H1 (cell line): ENCODE data around the gene PPP1R9A. TPM values are rescaled to one million over a fixed set of nuclear protein-coding genes. Genes with fewer than 3 reads are reported as not detected.

Source experiments
- CTCF ChIA-PET: fragments of 300-600 bp; sonication (Branson Sonifier 250); formaldehyde crosslinking; loops from one replicate; lab custom pipeline; 2021; ENCODE audit not compliant: partially characterized antibody; lab: Charles Lee
- POLR2A ChIA-PET: fragments of 300-600 bp; sonication (Branson Sonifier 250); formaldehyde crosslinking; loops from one replicate; lab custom pipeline; 2021; ENCODE audit warnings: inconsistent platforms; ENCODE audit not compliant: partially characterized antibody; lab: Charles Lee
- DNase-seq, 2 experiments: peaks; one replicate each; pipeline versions ENCODE4 v3.0.0 to v3.0.0-alpha.2; 2010 to 2022; ENCODE audit warnings: low spot score in 2 of 2, low read depth in 1 of 2, mixed read lengths in 1 of 2
- FAIRE-seq: peaks from 2 replicates; lab custom pipeline; 2011; peaks lifted over from hg19 to GRCh38; lab: Jason Lieb, UNC
- H2AFZ ChIP-seq: 2 replicates; pipeline ENCODE4 v1.8.1; 2012; ENCODE audit warnings: low read length, inconsistent platforms
- H2AK5ac ChIP-seq: 2 replicates; pipeline ENCODE4 v1.6.1; 2013; ENCODE audit warnings: low read depth, low read length
- H2BK120ac ChIP-seq: replicated peaks from 2 replicates; pipeline ENCODE3; 2013; ENCODE audit warnings: low read depth, low read length, inconsistent platforms
- H2BK12ac ChIP-seq: 2 replicates; pipeline ENCODE4 v1.6.1; 2013; ENCODE audit warnings: low read depth, low read length
- H2BK15ac ChIP-seq: 2 replicates; pipeline ENCODE4 v1.6.1; 2013; ENCODE audit warnings: low read length
- H2BK20ac ChIP-seq: 2 replicates; pipeline ENCODE4 v1.6.1; 2013; ENCODE audit warnings: low read length
- H2BK5ac ChIP-seq: 2 replicates; pipeline ENCODE4 v1.6.1; 2013; ENCODE audit warnings: low read depth, low read length
- H3K14ac ChIP-seq: 2 replicates; pipeline ENCODE4 v1.6.1; 2013; ENCODE audit warnings: inconsistent platforms; ENCODE audit not compliant: insufficient read length
- H3K18ac ChIP-seq: 2 replicates; pipeline ENCODE4 v1.6.1; 2013; ENCODE audit warnings: low read length; ENCODE audit errors: extremely low read depth
- H3K23ac ChIP-seq: 2 replicates; pipeline ENCODE4 v1.6.1; 2013; ENCODE audit warnings: inconsistent platforms; ENCODE audit not compliant: insufficient read length
- H3K23me2 ChIP-seq: 2 replicates; pipeline ENCODE4 v1.6.1; 2013; ENCODE audit warnings: low read depth, low read length
- H3K27ac ChIP-seq: 2 replicates; pipeline ENCODE4 v1.6.1; 2011; ENCODE audit warnings: low read depth, low read length, inconsistent platforms
- H3K27me3 ChIP-seq, 4 experiments: replicated peaks in 1 of 4; 1 replicate in 1 of 4; 2 replicates in 3 of 4; pipeline versions ENCODE4 v1.6.1 to v1.8.1; 2011 to 2013; ENCODE audit warnings: low read length in 3 of 4, mild to moderate bottlenecking in 3 of 4, inconsistent platforms in 2 of 4, mixed read lengths in 2 of 4, moderate library complexity in 1 of 4; ENCODE audit not compliant: control insufficient read depth in 3 of 4, insufficient read depth in 3 of 4; ENCODE audit errors: extremely low read depth in 1 of 4
- H3K36me3 ChIP-seq, 4 experiments: 2 replicates each; pipeline versions ENCODE4 v1.6.1 to v1.8.1; 2011 to 2013; ENCODE audit warnings: mild to moderate bottlenecking in 4 of 4, low read length in 3 of 4, moderate library complexity in 2 of 4, control low read depth in 1 of 4, inconsistent platforms in 1 of 4; ENCODE audit not compliant: insufficient read depth in 4 of 4, control insufficient read depth in 2 of 4
- H3K4ac ChIP-seq: replicated peaks from 2 replicates; pipeline ENCODE3; 2013; ENCODE audit warnings: low read length, low read depth, mixed read lengths, inconsistent platforms; ENCODE audit not compliant: insufficient read length
- H3K4me1 ChIP-seq, 4 experiments: replicated peaks in 1 of 4; 1 replicate in 1 of 4; 2 replicates in 3 of 4; pipeline versions ENCODE4 v1.6.1 to v1.8.1; 2011 to 2013; ENCODE audit warnings: low read length in 3 of 4, inconsistent platforms in 2 of 4, mixed read lengths in 1 of 4; ENCODE audit not compliant: insufficient read depth in 4 of 4, control insufficient read depth in 3 of 4
- H3K4me2 ChIP-seq, 2 experiments: 2 replicates each; pipeline versions ENCODE4 v1.6.1 to v1.8.1; 2011 to 2013; ENCODE audit warnings: low read depth in 2 of 2, low read length in 2 of 2, control low read depth in 1 of 2, inconsistent platforms in 1 of 2, mild to moderate bottlenecking in 1 of 2; ENCODE audit not compliant: insufficient read depth in 1 of 2
- H3K4me3 ChIP-seq, 4 experiments: fragments of 200-600, 300-600 bp in 1 of 4; sonication (generic), shearing (Covaris generic), sonication (Bioruptor Twin) in 1 of 4; 2 replicates each; pipeline versions ENCODE4 v1.5.1 to v1.8.1; 2011 to 2016; ENCODE audit warnings: low read length in 4 of 4, low read depth in 3 of 4, control low read depth in 2 of 4, inconsistent platforms in 2 of 4, mild to moderate bottlenecking in 2 of 4, mixed read lengths in 1 of 4, moderate library complexity in 1 of 4; ENCODE audit not compliant: insufficient read depth in 2 of 4; ENCODE audit errors: extremely low read depth in 1 of 4
- H3K56ac ChIP-seq: replicated peaks from 2 replicates; pipeline ENCODE3; 2013; ENCODE audit warnings: low read depth, mild to moderate bottlenecking, mixed read lengths, low read length, inconsistent platforms; ENCODE audit not compliant: insufficient read length
- H3K79me1 ChIP-seq: 2 replicates; pipeline ENCODE4 v1.6.1; 2013; ENCODE audit warnings: low read depth, low read length, control low read depth
- H3K79me2 ChIP-seq, 2 experiments: 2 replicates each; pipeline versions ENCODE4 v1.6.1 to v1.8.1; 2012 to 2013; ENCODE audit warnings: low read length in 2 of 2, mild to moderate bottlenecking in 2 of 2, inconsistent platforms in 1 of 2; ENCODE audit not compliant: insufficient read depth in 2 of 2, control insufficient read depth in 1 of 2
- H3K9ac ChIP-seq, 4 experiments: replicated peaks in 1 of 4; 1 replicate in 1 of 4; 2 replicates in 3 of 4; pipeline versions ENCODE4 v1.6.1 to v1.8.1; 2011 to 2013; ENCODE audit warnings: low read depth in 3 of 4, low read length in 3 of 4, control low read depth in 2 of 4, mild to moderate bottlenecking in 2 of 4, moderate library complexity in 2 of 4, inconsistent platforms in 1 of 4; ENCODE audit errors: extremely low read depth in 1 of 4
- H3K9me3 ChIP-seq, 2 experiments: 2 replicates each; pipeline versions ENCODE4 v1.6.1 to v1.8.1; 2012 to 2013; ENCODE audit warnings: mild to moderate bottlenecking in 2 of 2, moderate library complexity in 2 of 2, control low read depth in 1 of 2, inconsistent platforms in 1 of 2, low read depth in 1 of 2, low read length in 1 of 2, mixed read lengths in 1 of 2; ENCODE audit not compliant: insufficient read depth in 2 of 2
- H4K20me1 ChIP-seq, 2 experiments: replicated peaks in 1 of 2; 2 replicates each; pipeline versions ENCODE3 to v1.8.1; 2011 to 2013; ENCODE audit warnings: inconsistent platforms in 2 of 2, low read length in 2 of 2, mild to moderate bottlenecking in 1 of 2; ENCODE audit not compliant: insufficient read depth in 2 of 2, control insufficient read depth in 1 of 2
- H4K5ac ChIP-seq: 2 replicates; pipeline ENCODE4 v1.6.1; 2013; ENCODE audit warnings: low read length, low read depth, mixed read lengths, inconsistent platforms; ENCODE audit not compliant: insufficient read length
- H4K8ac ChIP-seq: 2 replicates; pipeline ENCODE4 v1.8.0; 2013; ENCODE audit warnings: mild to moderate bottlenecking, moderate library complexity, low read length, inconsistent platforms; ENCODE audit not compliant: insufficient read depth; ENCODE audit errors: extremely low read depth
- H4K91ac ChIP-seq: replicated peaks from 2 replicates; pipeline ENCODE3; 2013; ENCODE audit warnings: low read length, mixed read lengths, inconsistent platforms; ENCODE audit not compliant: insufficient read length
- JUND ChIP-seq: IDR thresholded peaks from 2 replicates; pipeline ENCODE4 v1.6.1; 2011; ENCODE audit warnings: mild to moderate bottlenecking, improper control_type of control experiment, low read length
- MAFK ChIP-seq: IDR thresholded peaks from 2 replicates; pipeline ENCODE4 v1.6.1; 2012; ENCODE audit warnings: low read depth, mild to moderate bottlenecking, improper control_type of control experiment, low read length
- NRF1 ChIP-seq: IDR thresholded peaks from 2 replicates; pipeline ENCODE4 v1.6.1; 2011; ENCODE audit warnings: mild to moderate bottlenecking, low read depth, low read length, improper control_type of control experiment
- RNF2 ChIP-seq: fragments of 200-900, 300-1000 bp; sonication (generic); IDR thresholded peaks from 2 replicates; pipeline ENCODE4 v1.7.1; 2016; ENCODE audit warnings: borderline replicate concordance, low read depth, mild to moderate bottlenecking, antibody characterized with exemption, low read length; ENCODE audit not compliant: poor library complexity, severe bottlenecking; ENCODE audit errors: missing control alignments
- SP1 ChIP-seq: IDR thresholded peaks from 2 replicates; pipeline ENCODE4 v1.6.1; 2011; ENCODE audit warnings: low read depth, low read length
- WGBS, 2 experiments: shearing (Covaris generic) in 1 of 2; methylation state at CpG; one replicate each; pipeline versions ENCODE4 v1.1.6 to v1.1.7; 2013 to 2015; ENCODE audit warnings: low lambda C conversion rate in 2 of 2, mixed read lengths in 2 of 2, inconsistent platforms in 1 of 2, low coverage in 1 of 2, missing lambda C conversion rate in 1 of 2; ENCODE audit not compliant: insufficient replicate concordance in 2 of 2, insufficient coverage in 1 of 2, insufficient read length in 1 of 2; ENCODE audit errors: extremely low coverage in 1 of 2, missing lambda C conversion rate in 1 of 2; 5-methylcytosine and 5-hydroxymethylcytosine counted together
- polyA plus RNA-seq, 7 experiments: library from polyadenylated mRNA; depleted of rRNA in 3 of 7; stranded (reverse) in 5 of 7; unstranded in 2 of 7; fragments of >200 nt in 5 of 7; fragments of 200-250 nt in 2 of 7; gene quantifications; 1 replicate in 5 of 7; 2 replicates in 1 of 7; 4 replicates in 1 of 7; pipeline versions ENCODE4 v1.2.1 to v1.2.3, GENCODE V29; 2011 to 2013; ENCODE audit warnings: missing spikeins in 2 of 7, mixed read lengths in 2 of 7
- total RNA-seq: library from RNA; stranded (reverse); fragmentation: NEBNext Ultra II Directional; extraction: Animal tissue kit (Norgen Biotek cat#: 25700); gene quantifications from 2 replicates; pipeline ENCODE4 v1.2.1, GENCODE V29; 2021
- TF ChIP-seq, protein P1 (sequence below), 3 experiments: IDR thresholded peaks; 1 replicate in 2 of 3; 2 replicates in 1 of 3; pipeline versions ENCODE4 v1.5.1 to v1.6.1; 2011; ENCODE audit warnings: low read length in 3 of 3, mild to moderate bottlenecking in 3 of 3, inconsistent platforms in 2 of 3, low read depth in 1 of 3, moderate library complexity in 1 of 3; ENCODE audit not compliant: insufficient read depth in 1 of 3; ENCODE audit errors: control extremely low read depth in 1 of 3

Gene PPP1R9A
- total and polyA plus RNA-seq, 2 of the 8 experiments (the other 6 are each of a cell fraction or from before 2014, with no cell fraction given), result 3.0 to 20.3 TPM

DNA sequence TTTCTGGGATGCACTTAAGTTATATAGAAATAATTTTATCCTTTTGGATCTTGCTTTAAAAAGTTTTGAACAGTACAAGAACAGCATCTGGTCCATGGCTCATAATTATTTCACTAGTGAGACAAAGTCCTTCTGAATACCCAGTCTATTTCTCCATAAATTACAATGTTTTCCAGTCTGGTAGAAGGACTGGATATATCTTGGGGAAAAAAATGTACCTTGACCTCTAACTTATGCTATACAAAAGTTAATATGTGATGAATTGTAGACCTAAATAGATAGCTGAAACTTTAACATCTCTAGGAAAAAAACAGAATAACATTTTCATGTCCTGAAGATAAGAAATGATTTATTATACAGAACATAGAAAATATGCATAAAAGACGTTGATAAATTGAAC is 88.5 kb downstream of the PPP1R9A start:
- H3K4me3 ChIP-seq, result no peak overlapping the region
- no peak overlapping the region for H2BK5ac ChIP-seq
- TF ChIP-seq SP1, result no peak
- TF ChIP-seq MAFK, result no peak
- TF ChIP-seq, protein P1, sequence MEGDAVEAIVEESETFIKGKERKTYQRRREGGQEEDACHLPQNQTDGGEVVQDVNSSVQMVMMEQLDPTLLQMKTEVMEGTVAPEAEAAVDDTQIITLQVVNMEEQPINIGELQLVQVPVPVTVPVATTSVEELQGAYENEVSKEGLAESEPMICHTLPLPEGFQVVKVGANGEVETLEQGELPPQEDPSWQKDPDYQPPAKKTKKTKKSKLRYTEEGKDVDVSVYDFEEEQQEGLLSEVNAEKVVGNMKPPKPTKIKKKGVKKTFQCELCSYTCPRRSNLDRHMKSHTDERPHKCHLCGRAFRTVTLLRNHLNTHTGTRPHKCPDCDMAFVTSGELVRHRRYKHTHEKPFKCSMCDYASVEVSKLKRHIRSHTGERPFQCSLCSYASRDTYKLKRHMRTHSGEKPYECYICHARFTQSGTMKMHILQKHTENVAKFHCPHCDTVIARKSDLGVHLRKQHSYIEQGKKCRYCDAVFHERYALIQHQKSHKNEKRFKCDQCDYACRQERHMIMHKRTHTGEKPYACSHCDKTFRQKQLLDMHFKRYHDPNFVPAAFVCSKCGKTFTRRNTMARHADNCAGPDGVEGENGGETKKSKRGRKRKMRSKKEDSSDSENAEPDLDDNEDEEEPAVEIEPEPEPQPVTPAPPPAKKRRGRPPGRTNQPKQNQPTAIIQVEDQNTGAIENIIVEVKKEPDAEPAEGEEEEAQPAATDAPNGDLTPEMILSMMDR (IDR thresholded peaks at IDR 0.05; ENCODE audit: control extremely low read depth in 1 of 3, insufficient read depth in 1 of 3, low read depth in 1 of 3, low read length in 3 of 3), result no peak
- TF ChIP-seq RNF2, result no peak
- TF ChIP-seq NRF1, result no peak
- TF ChIP-seq JUND, result no peak
- no peak overlapping the region for H4K91ac ChIP-seq
- no peak overlapping the region for H3K4me2 ChIP-seq
- no peak overlapping the region for H3K27ac ChIP-seq
- no peak overlapping the region for H2BK20ac ChIP-seq
- H3K4me1 ChIP-seq, result peaks cover 0 to 4% (median 0%) of the 10 kb centered on the region in 4 experiments; a peak in 1 of 7 replicates
- H3K79me1 ChIP-seq, result no peaks in the 10 kb centered on the region
- 88% methylated on average over 1 of the region's 1 CpG; no CpG with 5 or more reads in 1 of the 2 experiments for WGBS, 2 experiments
- H2BK120ac ChIP-seq, result no peak overlapping the region
- no peak overlapping the region for H3K14ac ChIP-seq
- no peak overlapping the region for H3K23ac ChIP-seq
- no peak overlapping the region for H2BK15ac ChIP-seq
- H2BK12ac ChIP-seq, result no peak overlapping the region
- no peaks in the 10 kb centered on the region for H3K36me3 ChIP-seq
- H2AFZ ChIP-seq, result no peak overlapping the region
- no peak overlapping the region for H3K4ac ChIP-seq
- H4K8ac ChIP-seq, result no peak overlapping the region
- peaks cover 0 to 15% of the 10 kb centered on the region in 2 experiments; a peak in 2 of 4 replicates for H3K79me2 ChIP-seq
- CTCF ChIA-PET, result interaction anchor here (0.6 kb wide), 1 partner anchor 9 kb away, joined by 3 read pairs; no protein-coding TSS in a partner anchor
- no peaks in the 10 kb centered on the region for H3K27me3 ChIP-seq
- H2AK5ac ChIP-seq, result no peak overlapping the region
- no peak overlapping the region for H4K5ac ChIP-seq
- no peak overlapping the region for H3K18ac ChIP-seq
- POLR2A ChIA-PET, result no interaction called here
- no peak overlapping the region for H3K56ac ChIP-seq
- FAIRE-seq, result no peak
- H3K9me3 ChIP-seq, result no peaks in the 10 kb centered on the region
- no peaks in the 10 kb centered on the region for H3K23me2 ChIP-seq
- H4K20me1 ChIP-seq, result no peaks in the 10 kb centered on the region
- DNase-seq, result no peak
- no peak overlapping the region for H3K9ac ChIP-seq
